H1 (cell line): ENCODE results near the gene CACNA1F. TPM values are rescaled to one million over a fixed set of nuclear protein-coding genes. Genes with fewer than 3 reads are reported as not detected.

Experiments
- EP300 ChIP-seq, 2 experiments: IDR thresholded peaks; 1 replicate in 1 of 2; 2 replicates in 1 of 2; pipeline ENCODE4 v1.6.1; 2011 to 2012; ENCODE audit warnings: low read depth in 2 of 2, low read length in 2 of 2, mild to moderate bottlenecking in 2 of 2, borderline replicate concordance in 1 of 2, inconsistent platforms in 1 of 2, moderate library complexity in 1 of 2
- GTF2F1 ChIP-seq: IDR thresholded peaks from 2 replicates; pipeline ENCODE4 v1.6.1; 2012; ENCODE audit warnings: low read depth, low read length, improper control_type of control experiment, borderline replicate concordance
- KDM4A ChIP-seq: IDR thresholded peaks from one replicate; pipeline ENCODE4 v1.7.1; 2012; ENCODE audit warnings: low read depth, mild to moderate bottlenecking, moderate library complexity, low read length, inconsistent platforms; ENCODE audit not compliant: severe bottlenecking
- NRF1 ChIP-seq: IDR thresholded peaks from 2 replicates; pipeline ENCODE4 v1.6.1; 2011; ENCODE audit warnings: mild to moderate bottlenecking, low read depth, low read length, improper control_type of control experiment
- RNF2 ChIP-seq: fragments of 200-900, 300-1000 bp; sonication (generic); IDR thresholded peaks from 2 replicates; pipeline ENCODE4 v1.7.1; 2016; ENCODE audit warnings: borderline replicate concordance, low read depth, mild to moderate bottlenecking, antibody characterized with exemption, low read length; ENCODE audit not compliant: poor library complexity, severe bottlenecking; ENCODE audit errors: missing control alignments
- SAP30 ChIP-seq: fragments of 300-600 bp; sonication (generic); IDR thresholded peaks from 2 replicates; pipeline ENCODE4 v1.7.1; 2012; ENCODE audit warnings: low read length, moderate library complexity, mild to moderate bottlenecking, inconsistent platforms; ENCODE audit not compliant: insufficient read depth, insufficient replicate concordance
- TAF7 ChIP-seq: optimal IDR thresholded peaks from 2 replicates; pipeline ENCODE3; 2011; ENCODE audit warnings: low read depth, mild to moderate bottlenecking, inconsistent platforms, low read length, moderate library complexity, borderline replicate concordance
- polyA plus RNA-seq, 7 experiments: library from polyadenylated mRNA; depleted of rRNA in 3 of 7; stranded (reverse) in 5 of 7; unstranded in 2 of 7; fragments of >200 nt in 5 of 7; fragments of 200-250 nt in 2 of 7; gene quantifications; 1 replicate in 5 of 7; 2 replicates in 1 of 7; 4 replicates in 1 of 7; pipeline versions ENCODE4 v1.2.1 to v1.2.3, GENCODE V29; 2011 to 2013; ENCODE audit warnings: missing spikeins in 2 of 7, mixed read lengths in 2 of 7
- total RNA-seq: library from RNA; stranded (reverse); fragmentation: NEBNext Ultra II Directional; extraction: Animal tissue kit (Norgen Biotek cat#: 25700); gene quantifications from 2 replicates; pipeline ENCODE4 v1.2.1, GENCODE V29; 2021
- TF ChIP-seq, protein P1 (sequence below): fragments of 300-600 bp; sonication (generic); IDR thresholded peaks from 2 replicates; pipeline ENCODE4 v1.7.1; 2012; ENCODE audit warnings: low read length, moderate library complexity, mild to moderate bottlenecking, inconsistent platforms; ENCODE audit not compliant: insufficient replicate concordance

CACNA1F gene
- total and polyA plus RNA-seq, 2 of the 8 experiments (the other 6 are each of a cell fraction or from before 2014, with no cell fraction given) = 0.59 to 0.84 TPM

DNA sequence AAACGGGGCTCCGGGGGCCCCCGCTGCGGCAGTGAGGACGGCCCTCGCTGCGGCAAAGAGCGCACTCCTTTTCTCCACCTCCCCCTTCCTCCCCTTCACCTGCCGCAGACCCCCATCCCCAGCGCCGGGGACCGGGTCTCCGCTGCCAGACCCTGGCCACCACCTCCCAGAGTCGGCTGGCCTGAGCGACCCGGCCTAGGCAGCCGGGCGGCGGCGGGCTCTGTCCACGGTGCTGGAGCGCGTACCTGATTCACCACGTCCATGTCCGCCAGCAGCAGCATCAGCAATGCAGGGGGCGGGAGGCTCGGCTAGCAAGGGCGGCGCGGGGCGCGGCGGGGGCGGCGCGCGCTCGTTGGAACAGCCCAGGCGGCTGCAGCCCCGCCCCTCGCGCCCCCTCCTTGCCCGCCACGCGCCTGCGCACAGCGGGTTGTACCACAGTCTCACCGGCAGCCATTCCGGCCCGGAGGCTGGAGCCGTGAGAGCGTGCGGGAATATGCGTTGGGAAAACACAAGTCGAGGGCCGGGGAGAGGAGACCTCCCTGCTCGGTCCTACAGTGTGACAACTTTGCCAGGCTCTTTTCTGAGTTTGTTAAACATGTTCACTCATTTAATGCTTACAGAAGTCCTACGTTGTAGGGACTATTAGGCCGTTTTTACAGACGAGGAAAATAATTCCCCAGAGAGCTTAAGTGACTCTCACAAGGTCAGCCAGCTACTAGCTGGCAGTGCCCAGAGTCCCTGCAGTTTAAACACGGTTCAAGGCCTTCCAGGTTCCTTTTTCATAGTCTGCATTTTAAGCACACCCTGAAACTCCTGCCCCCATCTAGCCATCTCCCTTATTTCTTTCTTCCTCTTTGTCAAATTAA is 33.0 kb downstream of the CACNA1F start, which contains the start of gene SYP (continued):
- peak in 1 of 2 experiments; percentile 100; a peak in 2 of 3 replicates for TF ChIP-seq EP300 (IDR thresholded peaks at IDR 0.05; ENCODE audit: borderline replicate concordance in 1 of 2, low read depth in 2 of 2, low read length in 2 of 2)
- TF ChIP-seq RNF2 = no peak
- TF ChIP-seq, protein P1, sequence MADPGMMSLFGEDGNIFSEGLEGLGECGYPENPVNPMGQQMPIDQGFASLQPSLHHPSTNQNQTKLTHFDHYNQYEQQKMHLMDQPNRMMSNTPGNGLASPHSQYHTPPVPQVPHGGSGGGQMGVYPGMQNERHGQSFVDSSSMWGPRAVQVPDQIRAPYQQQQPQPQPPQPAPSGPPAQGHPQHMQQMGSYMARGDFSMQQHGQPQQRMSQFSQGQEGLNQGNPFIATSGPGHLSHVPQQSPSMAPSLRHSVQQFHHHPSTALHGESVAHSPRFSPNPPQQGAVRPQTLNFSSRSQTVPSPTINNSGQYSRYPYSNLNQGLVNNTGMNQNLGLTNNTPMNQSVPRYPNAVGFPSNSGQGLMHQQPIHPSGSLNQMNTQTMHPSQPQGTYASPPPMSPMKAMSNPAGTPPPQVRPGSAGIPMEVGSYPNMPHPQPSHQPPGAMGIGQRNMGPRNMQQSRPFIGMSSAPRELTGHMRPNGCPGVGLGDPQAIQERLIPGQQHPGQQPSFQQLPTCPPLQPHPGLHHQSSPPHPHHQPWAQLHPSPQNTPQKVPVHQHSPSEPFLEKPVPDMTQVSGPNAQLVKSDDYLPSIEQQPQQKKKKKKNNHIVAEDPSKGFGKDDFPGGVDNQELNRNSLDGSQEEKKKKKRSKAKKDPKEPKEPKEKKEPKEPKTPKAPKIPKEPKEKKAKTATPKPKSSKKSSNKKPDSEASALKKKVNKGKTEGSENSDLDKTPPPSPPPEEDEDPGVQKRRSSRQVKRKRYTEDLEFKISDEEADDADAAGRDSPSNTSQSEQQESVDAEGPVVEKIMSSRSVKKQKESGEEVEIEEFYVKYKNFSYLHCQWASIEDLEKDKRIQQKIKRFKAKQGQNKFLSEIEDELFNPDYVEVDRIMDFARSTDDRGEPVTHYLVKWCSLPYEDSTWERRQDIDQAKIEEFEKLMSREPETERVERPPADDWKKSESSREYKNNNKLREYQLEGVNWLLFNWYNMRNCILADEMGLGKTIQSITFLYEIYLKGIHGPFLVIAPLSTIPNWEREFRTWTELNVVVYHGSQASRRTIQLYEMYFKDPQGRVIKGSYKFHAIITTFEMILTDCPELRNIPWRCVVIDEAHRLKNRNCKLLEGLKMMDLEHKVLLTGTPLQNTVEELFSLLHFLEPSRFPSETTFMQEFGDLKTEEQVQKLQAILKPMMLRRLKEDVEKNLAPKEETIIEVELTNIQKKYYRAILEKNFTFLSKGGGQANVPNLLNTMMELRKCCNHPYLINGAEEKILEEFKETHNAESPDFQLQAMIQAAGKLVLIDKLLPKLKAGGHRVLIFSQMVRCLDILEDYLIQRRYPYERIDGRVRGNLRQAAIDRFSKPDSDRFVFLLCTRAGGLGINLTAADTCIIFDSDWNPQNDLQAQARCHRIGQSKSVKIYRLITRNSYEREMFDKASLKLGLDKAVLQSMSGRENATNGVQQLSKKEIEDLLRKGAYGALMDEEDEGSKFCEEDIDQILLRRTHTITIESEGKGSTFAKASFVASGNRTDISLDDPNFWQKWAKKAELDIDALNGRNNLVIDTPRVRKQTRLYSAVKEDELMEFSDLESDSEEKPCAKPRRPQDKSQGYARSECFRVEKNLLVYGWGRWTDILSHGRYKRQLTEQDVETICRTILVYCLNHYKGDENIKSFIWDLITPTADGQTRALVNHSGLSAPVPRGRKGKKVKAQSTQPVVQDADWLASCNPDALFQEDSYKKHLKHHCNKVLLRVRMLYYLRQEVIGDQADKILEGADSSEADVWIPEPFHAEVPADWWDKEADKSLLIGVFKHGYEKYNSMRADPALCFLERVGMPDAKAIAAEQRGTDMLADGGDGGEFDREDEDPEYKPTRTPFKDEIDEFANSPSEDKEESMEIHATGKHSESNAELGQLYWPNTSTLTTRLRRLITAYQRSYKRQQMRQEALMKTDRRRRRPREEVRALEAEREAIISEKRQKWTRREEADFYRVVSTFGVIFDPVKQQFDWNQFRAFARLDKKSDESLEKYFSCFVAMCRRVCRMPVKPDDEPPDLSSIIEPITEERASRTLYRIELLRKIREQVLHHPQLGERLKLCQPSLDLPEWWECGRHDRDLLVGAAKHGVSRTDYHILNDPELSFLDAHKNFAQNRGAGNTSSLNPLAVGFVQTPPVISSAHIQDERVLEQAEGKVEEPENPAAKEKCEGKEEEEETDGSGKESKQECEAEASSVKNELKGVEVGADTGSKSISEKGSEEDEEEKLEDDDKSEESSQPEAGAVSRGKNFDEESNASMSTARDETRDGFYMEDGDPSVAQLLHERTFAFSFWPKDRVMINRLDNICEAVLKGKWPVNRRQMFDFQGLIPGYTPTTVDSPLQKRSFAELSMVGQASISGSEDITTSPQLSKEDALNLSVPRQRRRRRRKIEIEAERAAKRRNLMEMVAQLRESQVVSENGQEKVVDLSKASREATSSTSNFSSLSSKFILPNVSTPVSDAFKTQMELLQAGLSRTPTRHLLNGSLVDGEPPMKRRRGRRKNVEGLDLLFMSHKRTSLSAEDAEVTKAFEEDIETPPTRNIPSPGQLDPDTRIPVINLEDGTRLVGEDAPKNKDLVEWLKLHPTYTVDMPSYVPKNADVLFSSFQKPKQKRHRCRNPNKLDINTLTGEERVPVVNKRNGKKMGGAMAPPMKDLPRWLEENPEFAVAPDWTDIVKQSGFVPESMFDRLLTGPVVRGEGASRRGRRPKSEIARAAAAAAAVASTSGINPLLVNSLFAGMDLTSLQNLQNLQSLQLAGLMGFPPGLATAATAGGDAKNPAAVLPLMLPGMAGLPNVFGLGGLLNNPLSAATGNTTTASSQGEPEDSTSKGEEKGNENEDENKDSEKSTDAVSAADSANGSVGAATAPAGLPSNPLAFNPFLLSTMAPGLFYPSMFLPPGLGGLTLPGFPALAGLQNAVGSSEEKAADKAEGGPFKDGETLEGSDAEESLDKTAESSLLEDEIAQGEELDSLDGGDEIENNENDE = no peak
- no peak for TF ChIP-seq GTF2F1
- peak; percentile 77 for TF ChIP-seq TAF7
- TF ChIP-seq KDM4A = peak; percentile 11
- peak; percentile 64 for TF ChIP-seq NRF1
- no peak for TF ChIP-seq SAP30
